Measurements from ENCODE around the gene CASP2.
A peak's percentile ranks its signal among the peaks of the same experiment; 100 is the strongest.
"Not testable (repeated sequence)": the region's sequence is repeated elsewhere in the genome, so short reads cannot be mapped to it uniquely, and the experiment has no call there.

Gene CASP2

GRCh38 chr7:143287935-143288826, at the start of gene CASP2:
CASP2 (plus strand) TSS chr7:143288351; CDS start chr7:143288456, 105 bp downstream.
- DNase-seq: peak; percentile 91

GRCh38 chr7:143239813-143240212, 48.3 kb upstream of the CASP2 start:
- DNase-seq: no peak

DNA sequence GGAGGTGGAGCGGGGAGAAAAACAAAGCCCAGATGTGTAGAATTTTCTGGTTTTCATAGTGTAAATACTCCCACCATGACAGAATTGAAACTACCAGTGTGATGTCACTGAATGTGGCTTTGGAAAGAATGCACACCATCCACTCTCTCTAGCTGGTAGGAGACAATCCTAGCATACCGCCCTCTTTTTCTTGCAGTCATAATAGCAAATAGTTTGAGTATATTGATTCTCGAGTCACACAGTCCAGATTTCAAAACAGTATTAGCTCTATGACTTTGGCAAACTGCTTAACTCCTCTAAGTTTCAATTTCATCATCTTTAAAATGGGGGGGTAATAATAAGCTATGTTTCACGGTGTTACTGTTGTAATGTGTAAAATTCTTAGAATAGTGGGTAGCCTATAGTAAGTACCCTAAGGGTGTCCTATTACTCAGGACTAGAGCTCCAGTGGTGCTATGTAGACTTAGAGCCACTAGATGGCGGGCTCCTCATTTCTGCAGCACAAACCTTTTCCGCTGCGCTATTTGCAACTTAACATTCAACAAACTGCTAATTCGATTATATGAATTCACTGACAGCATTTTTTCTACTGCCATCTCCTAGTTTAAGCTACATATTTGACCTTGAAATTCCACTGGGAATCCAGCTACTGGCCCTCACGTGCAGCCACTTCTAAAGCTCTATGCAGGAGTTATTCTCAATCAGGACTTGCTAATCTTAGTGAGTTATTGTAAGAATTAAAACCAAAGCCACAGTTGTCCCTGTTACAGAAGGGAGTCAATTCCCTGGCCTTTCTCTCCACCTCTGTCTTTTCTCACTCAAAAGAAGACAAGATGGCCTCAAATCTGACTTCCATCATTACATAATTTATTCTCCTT, 47.6 kb upstream of the CASP2 start:
- DNase-seq: peak; percentile 48

DNA sequence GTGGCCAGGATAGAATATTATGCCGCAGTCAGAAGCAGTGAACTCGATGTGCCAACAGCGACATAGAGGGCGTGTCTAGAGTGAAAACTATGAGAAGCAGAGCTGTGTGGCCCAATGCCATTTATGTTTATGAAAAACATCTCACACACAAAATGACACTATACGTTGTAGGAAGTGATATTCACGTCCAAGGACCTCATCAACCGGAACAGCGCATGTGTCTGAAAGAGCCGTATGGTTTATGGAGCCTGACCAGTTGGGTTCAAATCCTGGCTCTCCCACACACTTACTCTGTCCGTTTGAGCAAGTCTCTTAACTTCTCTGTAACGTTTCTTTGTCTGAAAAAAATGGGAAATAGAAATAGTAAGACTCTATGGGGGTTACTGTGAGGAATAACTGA, 45.8 kb upstream of the CASP2 start:
- DNase-seq: no peak

GRCh38 chr7:143243111-143243510, 45.0 kb upstream of the CASP2 start:
- no peak for DNase-seq

- DNase-seq: no peak
These were observed 44.5 kb upstream of the CASP2 start for GRCh38 chr7:143243614-143244013.

DNA sequence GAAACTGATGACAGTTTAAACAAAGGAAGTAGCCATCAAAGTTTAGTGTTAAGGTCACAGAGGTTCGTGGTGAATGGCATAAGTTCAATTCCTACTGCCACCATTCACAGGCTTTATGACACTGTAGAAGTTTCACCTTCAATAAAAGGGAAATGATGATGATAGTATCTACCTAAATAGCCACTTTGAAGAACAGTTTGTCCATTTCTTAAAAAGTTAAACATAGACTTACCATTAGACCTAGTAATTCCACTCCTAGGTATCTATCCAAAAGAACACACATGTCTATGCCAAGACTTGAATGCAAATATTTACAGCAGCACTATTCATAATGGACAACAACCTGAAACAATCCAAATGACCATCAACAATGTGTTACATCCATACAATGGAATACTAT, 43.8 kb upstream of the CASP2 start:
- DNase-seq: no peak

- DNase-seq: no peak
These were observed 43.0 kb upstream of the CASP2 start for GRCh38 chr7:143245123-143245522.

- DNase-seq: no peak
These were observed 40.8 kb upstream of the CASP2 start for GRCh38 chr7:143247372-143247771.

GRCh38 chr7:143248761-143249354, 39.3 kb upstream of the CASP2 start:
- no peak for DNase-seq

GRCh38 chr7:143250199-143250598, 38.0 kb upstream of the CASP2 start:
- no peak for DNase-seq

DNA sequence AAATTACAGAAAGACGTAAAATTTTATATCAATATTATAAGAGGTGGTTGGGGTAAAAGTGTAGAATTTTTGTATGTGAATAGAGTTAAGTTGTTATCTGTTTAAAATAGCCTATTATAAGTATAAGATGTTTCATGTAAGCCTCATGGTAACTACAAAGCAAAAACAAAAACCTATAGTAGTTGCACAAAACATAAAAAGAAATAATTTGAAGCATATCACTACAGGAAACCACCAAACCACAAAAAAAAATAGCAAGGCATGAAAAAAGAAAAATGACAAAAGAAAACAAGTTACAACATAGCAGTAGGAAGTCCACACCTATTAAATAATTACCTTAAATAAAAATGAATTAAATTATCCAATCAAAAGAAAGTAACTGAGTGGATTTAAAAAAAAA, 37.3 kb upstream of the CASP2 start:
- no peak for DNase-seq

GRCh38 chr7:143252006-143252405, 36.1 kb upstream of the CASP2 start:
- no peak for DNase-seq

DNA sequence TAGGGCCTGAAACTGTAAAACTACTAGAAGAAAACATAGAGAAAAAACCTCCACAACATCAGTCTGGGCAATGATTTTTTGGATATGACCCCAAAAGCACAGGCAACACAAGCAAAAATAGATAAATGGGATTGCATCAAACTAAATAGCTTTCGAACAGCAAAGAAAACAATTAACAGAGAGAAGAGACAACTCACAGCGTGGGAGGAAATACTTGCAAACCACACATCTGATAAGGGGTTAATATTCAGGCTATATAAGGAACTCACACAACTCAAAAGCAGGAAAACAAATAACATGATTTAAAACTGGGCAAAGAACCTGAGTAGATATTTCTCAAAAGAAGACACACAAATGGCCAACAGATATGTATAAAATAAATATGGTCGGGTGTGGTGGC, 32.6 kb upstream of the CASP2 start:
- DNase-seq: no peak

GRCh38 chr7:143256325-143256724, 31.8 kb upstream of the CASP2 start:
- DNase-seq: no peak

DNA sequence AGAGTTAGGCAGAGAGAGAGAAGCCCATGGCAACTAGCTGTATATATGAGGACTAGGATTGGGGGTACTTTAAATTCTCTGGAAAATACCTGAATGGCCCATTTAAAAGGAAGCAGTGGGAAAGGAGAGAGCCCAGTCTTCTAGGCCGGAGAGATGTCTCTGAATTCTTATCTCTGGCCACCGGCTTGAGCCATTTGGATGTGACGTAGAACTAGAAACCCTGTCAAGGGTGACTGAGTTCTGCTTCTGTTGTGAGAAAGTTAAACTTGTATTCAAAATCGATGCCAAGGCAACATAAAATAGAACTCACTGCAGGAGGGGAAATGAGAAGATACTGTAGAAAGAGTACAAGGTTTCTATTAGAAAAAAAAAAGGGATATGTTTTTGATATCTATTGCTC, 31.2 kb upstream of the CASP2 start:
- no peak for DNase-seq

GRCh38 chr7:143257501-143257900, 30.6 kb upstream of the CASP2 start:
- DNase-seq: no peak

DNA sequence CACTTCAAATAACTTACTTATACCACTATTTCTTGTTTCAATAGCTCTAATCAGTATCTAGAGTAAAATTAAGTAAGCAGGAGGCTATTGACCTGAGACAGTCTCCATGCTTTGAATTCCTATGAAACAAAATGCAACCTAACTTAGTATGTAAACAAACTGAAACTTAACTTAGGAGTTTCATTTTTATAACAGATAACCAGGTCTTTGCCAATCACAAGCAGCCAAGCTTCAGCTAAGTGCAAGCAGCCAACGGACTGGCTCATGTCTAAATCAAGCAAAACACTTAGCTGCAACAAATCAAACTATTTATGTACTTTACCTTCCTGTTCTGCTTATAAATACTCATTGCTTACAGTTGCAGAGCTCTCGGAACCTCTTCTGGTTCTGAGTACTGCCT, 29.3 kb upstream of the CASP2 start:
- no peak for DNase-seq

- DNase-seq: no peak
These were observed 28.4 kb upstream of the CASP2 start for GRCh38 chr7:143259765-143260164.

- DNase-seq: no peak
These were observed 26.2 kb upstream of the CASP2 start for GRCh38 chr7:143261901-143262300.

- DNase-seq: peak; percentile 45
These were observed 24.6 kb upstream of the CASP2 start, which contains the start of gene GSTK1 for GRCh38 chr7:143263266-143264195. GSTK1 (plus strand) TSS chr7:143263441; CDS start chr7:143263514, 73 bp downstream.

- not testable (repeated sequence) for DNase-seq
These were observed 24.0 kb upstream of the CASP2 start for GRCh38 chr7:143264196-143264568.

Measured in NCI-H2029 (cell line).